Measurements from ENCODE around the gene TCAP. TPM values are rescaled to one million over a fixed set of nuclear protein-coding genes. Genes with fewer than 3 reads are reported as not detected.

TCAP gene
- polyA plus RNA-seq, 1 experiment = 0.12 TPM

DNA sequence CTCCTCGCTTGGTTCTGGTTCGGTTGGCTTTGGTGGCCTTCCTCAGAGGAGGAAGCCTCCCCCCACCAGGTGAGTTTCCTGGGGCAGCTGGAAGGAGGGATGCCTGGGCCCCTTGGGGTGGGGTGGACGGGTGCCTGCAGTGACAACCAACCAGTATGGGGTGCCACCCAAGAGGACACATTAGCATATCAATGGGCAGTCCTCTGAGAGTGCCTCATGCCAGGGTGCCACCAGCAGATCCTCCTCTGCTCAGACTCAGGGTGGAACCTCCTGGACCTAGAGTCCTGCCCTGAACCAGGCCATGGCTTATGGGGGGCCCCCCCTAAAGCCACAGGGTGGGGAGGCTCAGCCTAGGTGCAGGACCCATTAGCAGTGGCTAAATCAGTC lies 35.7 kb upstream of the TCAP start:
- no peak for DNase-seq (ENCODE audit: low read depth, low spot score)
- TF ChIP-seq, protein P1, sequence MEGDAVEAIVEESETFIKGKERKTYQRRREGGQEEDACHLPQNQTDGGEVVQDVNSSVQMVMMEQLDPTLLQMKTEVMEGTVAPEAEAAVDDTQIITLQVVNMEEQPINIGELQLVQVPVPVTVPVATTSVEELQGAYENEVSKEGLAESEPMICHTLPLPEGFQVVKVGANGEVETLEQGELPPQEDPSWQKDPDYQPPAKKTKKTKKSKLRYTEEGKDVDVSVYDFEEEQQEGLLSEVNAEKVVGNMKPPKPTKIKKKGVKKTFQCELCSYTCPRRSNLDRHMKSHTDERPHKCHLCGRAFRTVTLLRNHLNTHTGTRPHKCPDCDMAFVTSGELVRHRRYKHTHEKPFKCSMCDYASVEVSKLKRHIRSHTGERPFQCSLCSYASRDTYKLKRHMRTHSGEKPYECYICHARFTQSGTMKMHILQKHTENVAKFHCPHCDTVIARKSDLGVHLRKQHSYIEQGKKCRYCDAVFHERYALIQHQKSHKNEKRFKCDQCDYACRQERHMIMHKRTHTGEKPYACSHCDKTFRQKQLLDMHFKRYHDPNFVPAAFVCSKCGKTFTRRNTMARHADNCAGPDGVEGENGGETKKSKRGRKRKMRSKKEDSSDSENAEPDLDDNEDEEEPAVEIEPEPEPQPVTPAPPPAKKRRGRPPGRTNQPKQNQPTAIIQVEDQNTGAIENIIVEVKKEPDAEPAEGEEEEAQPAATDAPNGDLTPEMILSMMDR (IDR thresholded peaks at IDR 0.05; ENCODE audit: low read depth, low read length) = no peak
- Histone ChIP-seq H3K27me3 (ENCODE audit: control insufficient read depth, insufficient read depth, low read length) (peaks cover 72% of the 10 kb centered on the region), H3K4me3 (ENCODE audit: low read depth, low read length) (no peak overlapping the region), H3K9me3 (ENCODE audit: control insufficient read depth, insufficient read depth, low read length) (no peaks in the 10 kb centered on the region), H3K27ac (ENCODE audit: low read depth, low read length) (no peak overlapping the region)
- CTCF ChIA-PET = interaction anchor here (0.8 kb wide), 1 partner anchor 8 kb away, joined by 6 read pairs; no protein-coding TSS in a partner anchor
- POLR2A ChIA-PET = no interaction called here

DNA sequence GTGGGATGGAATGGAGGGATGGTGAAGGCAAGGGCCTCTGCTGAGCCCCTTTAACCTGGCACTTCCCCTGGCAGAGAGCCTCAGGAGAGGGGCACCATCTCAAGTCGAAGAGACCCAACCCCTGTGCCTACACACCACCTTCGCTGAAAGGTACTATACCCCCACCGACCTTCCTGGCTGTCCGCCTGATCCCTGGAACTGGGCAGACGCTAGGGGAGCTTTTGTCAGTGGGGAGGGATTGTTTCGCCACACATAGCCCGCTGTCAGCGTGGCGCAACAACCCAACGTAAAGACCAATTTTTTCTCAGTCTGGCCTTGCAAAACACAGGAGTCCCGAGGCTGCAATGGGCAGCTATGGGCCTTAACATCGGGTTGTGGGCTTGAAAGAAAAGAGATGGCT lies 35.3 kb upstream of the TCAP start:
- H3K4me3 ChIP-seq (ENCODE audit: low read depth, low read length) = no peak overlapping the region
- no peak for DNase-seq (ENCODE audit: low read depth, low spot score)
- no peak overlapping the region for H3K27ac ChIP-seq (ENCODE audit: low read depth, low read length)
- CTCF ChIA-PET = interaction anchor here (0.8 kb wide), 1 partner anchor 8 kb away, joined by 6 read pairs; no protein-coding TSS in a partner anchor
- peaks cover 69% of the 10 kb centered on the region for H3K27me3 ChIP-seq (ENCODE audit: control insufficient read depth, insufficient read depth, low read length)
- H3K9me3 ChIP-seq (ENCODE audit: control insufficient read depth, insufficient read depth, low read length) = no peaks in the 10 kb centered on the region
- POLR2A ChIA-PET = no interaction called here
- TF ChIP-seq, protein P1 (IDR thresholded peaks at IDR 0.05; ENCODE audit: low read depth, low read length) = no peak

DNA sequence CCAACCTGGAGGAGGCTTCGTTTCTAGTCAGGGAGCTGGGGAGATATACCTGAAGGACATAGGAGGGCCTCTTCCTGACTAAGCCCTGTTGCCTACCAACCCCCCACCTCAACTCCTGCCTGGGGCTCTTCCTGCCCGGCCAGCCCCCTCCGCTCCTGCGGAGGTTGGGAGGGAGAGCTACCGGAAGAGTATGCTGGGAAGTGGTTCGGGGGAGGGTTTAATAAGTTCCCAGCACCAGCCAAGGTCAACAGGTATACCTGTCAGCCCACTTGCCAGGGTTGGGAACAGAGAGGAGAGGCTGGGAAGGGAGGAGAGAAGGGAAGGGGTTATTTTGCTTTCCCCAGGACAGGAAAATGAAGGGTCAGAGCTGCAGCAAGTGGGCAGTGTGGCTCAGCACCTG lies 33.7 kb upstream of the TCAP start:
- no peak for DNase-seq (ENCODE audit: low read depth, low spot score)
- ChIA-PET CTCF (interaction anchor here (0.6 to 5.4 kb wide), 5 partner anchors 9 to 87 kb away, joined by 3 to 114 read pairs (median 3); no protein-coding TSS in a partner anchor), POLR2A (interaction anchor here (0.6 kb wide), 1 partner anchor 329 kb away, joined by 7 read pairs; no protein-coding TSS in a partner anchor)
- Histone ChIP-seq H3K9me3 (ENCODE audit: control insufficient read depth, insufficient read depth, low read length) (no peaks in the 10 kb centered on the region), H3K4me3 (ENCODE audit: low read depth, low read length) (no peak overlapping the region), H3K27ac (ENCODE audit: low read depth, low read length) (no peak overlapping the region), H3K27me3 (ENCODE audit: control insufficient read depth, insufficient read depth, low read length) (peaks cover 54% of the 10 kb centered on the region)
- TF ChIP-seq, protein P1 (IDR thresholded peaks at IDR 0.05; ENCODE audit: low read depth, low read length) = no peak

DNA sequence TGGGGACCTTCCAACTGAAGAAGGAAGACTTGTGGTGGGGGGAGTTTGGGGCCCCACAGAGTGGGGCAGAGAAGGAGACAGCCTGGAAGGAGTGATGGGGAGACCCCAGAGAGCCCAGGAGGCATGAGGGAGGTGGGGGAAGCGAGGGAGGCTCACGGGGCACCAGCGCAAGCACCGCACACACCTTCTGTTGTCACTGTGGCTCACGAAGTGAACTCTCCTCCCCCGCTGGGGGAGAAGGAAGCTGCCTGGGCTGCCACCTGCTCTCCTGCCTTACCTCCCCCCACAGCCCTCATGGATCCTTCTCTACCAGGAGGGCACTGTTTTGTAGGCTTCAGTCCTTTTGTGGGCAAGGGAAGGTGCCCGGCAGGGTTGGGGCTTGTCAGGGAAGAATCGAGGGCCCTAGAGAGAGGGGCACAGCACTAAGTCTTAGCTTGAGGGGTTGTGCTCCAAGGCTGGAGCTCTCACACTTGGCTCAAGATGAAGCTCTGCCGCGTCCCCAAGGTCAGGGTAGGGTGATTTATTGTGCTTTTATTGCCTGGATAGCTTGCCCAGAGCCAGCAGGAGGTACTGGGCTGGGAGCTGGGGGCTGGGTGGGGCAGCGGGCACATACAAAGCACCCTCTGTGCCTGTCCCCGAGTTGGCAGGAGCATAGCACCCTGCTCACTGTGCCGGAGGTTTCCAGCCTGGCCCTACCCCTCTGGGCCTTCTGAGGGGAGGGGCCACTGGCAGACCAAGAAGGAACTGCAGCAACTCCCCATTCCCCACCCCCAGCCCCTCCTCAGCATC lies 32.8 kb upstream of the TCAP start:
- DNase-seq (ENCODE audit: low read depth, low spot score) = no peak
- H3K27ac ChIP-seq (ENCODE audit: low read depth, low read length) = no peak overlapping the region
- POLR2A ChIA-PET = no interaction called here
- H3K4me3 ChIP-seq (ENCODE audit: low read depth, low read length) = no peak overlapping the region
- H3K27me3 ChIP-seq (ENCODE audit: control insufficient read depth, insufficient read depth, low read length) = peaks cover 47% of the 10 kb centered on the region
- H3K9me3 ChIP-seq (ENCODE audit: control insufficient read depth, insufficient read depth, low read length) = no peaks in the 10 kb centered on the region
- TF ChIP-seq, protein P1 (IDR thresholded peaks at IDR 0.05; ENCODE audit: low read depth, low read length) = no peak
- CTCF ChIA-PET = interaction anchor here (0.7 to 5.4 kb wide), 4 partner anchors 9 to 84 kb away, joined by 3 to 114 read pairs (median 4); no protein-coding TSS in a partner anchor

DNA sequence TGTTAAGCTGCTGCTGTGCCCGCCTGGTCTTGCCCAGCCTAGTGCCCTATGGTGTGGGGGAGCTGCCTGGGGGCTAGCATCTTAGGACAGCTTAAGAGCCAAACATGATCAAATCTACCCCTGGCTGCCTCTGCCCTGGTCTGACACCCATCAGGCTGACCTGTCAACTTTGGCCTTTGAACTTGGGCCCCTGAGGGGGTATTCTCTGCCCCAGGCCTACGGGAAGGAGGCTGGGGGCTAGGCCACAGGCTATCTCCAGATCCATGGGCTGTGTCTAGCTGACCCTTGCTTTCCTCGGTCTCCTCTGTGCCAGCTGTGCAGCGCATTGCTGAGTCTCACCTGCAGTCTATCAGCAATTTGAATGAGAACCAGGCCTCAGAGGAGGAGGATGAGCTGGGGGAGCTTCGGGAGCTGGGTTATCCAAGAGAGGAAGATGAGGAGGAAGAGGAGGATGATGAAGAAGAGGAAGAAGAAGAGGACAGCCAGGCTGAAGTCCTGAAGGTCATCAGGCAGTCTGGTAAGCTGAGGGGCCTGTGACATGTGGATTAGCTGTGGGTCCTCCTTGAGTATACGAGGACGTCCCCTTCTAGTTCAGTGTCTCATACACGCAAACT lies 31.5 kb upstream of the TCAP start:
- H3K27me3 ChIP-seq (ENCODE audit: control insufficient read depth, insufficient read depth, low read length) = peaks cover 34% of the 10 kb centered on the region
- POLR2A ChIA-PET = interaction anchor here (0.6 kb wide), 1 partner anchor 96 kb away, joined by 5 read pairs; no protein-coding TSS in a partner anchor
- DNase-seq (ENCODE audit: low read depth, low spot score) = no peak
- H3K27ac ChIP-seq (ENCODE audit: low read depth, low read length) = no peak overlapping the region
- H3K9me3 ChIP-seq (ENCODE audit: control insufficient read depth, insufficient read depth, low read length) = no peaks in the 10 kb centered on the region
- no peak overlapping the region for H3K4me3 ChIP-seq (ENCODE audit: low read depth, low read length)
- CTCF ChIA-PET = interaction anchor here (0.7 to 5.4 kb wide), 10 partner anchors 11 to 131 kb away, joined by 3 to 114 read pairs (median 3); partner anchors contain the start of gene TCAP
- TF ChIP-seq, protein P1 (IDR thresholded peaks at IDR 0.05; ENCODE audit: low read depth, low read length) = no peak
